Measurements from ENCODE around the gene SPDYE6. TPM values are rescaled to one million over a fixed set of nuclear protein-coding genes. Genes with fewer than 3 reads are reported as not detected.

SPDYE6 gene
- total RNA-seq, 1 experiment from 2014 or later = not detected

GRCh38 chr7:102320181-102320580, 36.1 kb downstream of the SPDYE6 start:
- intact Hi-C loops (cut with micrococcal nuclease) = no loop called here
- TF ChIP-seq REST (IDR thresholded peaks at IDR 0.05; ENCODE audit: low read depth) (no peak), SRF (IDR thresholded peaks at IDR 0.05; ENCODE audit: low read depth) (no peak), MAX (IDR thresholded peaks at IDR 0.05) (no peak), ELF1 (IDR thresholded peaks at IDR 0.05; ENCODE audit: borderline replicate concordance, low read depth) (no peak), ZFX (IDR thresholded peaks at IDR 0.05) (no peak)
- Histone ChIP-seq H3K79me2 (ENCODE audit: insufficient read depth, low read length) (no peaks in the 10 kb centered on the region), H3K36me3 (ENCODE audit: control insufficient read depth in 1 of 2, insufficient read depth in 2 of 2, low read length in 2 of 2) (no peaks in the 10 kb centered on the region; a peak in 1 of 4 replicates), H3K27ac (ENCODE audit: low read depth, low read length) (no peak overlapping the region), H3K4me3 (replicated peaks in 1 of 2; ENCODE audit: low read depth in 1 of 2, low read length in 2 of 2) (no peak overlapping the region), H3K9me3 (ENCODE audit: control insufficient read depth in 1 of 2, insufficient read depth in 1 of 2, low read depth in 1 of 2, low read length in 2 of 2) (no peaks in the 10 kb centered on the region), H3K4me1 (ENCODE audit: control insufficient read depth in 1 of 2, insufficient read depth in 2 of 2, low read length in 2 of 2) (peaks cover 9 to 10% of the 10 kb centered on the region in 2 experiments), H3K27me3 (ENCODE audit: insufficient read depth, low read length) (no peaks in the 10 kb centered on the region), H3K4me2 (ENCODE audit: low read length) (no peak overlapping the region), H4K20me1 (ENCODE audit: insufficient read depth) (no peaks in the 10 kb centered on the region), H2AFZ (ENCODE audit: low read depth, low read length, poor library complexity, severe bottlenecking) (no peak overlapping the region), H3K9ac (ENCODE audit: low read length) (no peak overlapping the region), H3K9me2 (ENCODE audit: insufficient read depth) (no peaks in the 10 kb centered on the region)
- ChIA-PET CTCF (no interaction called here), POLR2A (no interaction called here), RAD21 (ENCODE audit: low non-redundant PET in 1 of 2, low total read pairs in 2 of 2, uncharacterized antibody in 2 of 2, unreplicated experiment in 2 of 2) (no interaction called here)
- ATAC-seq (no peak), DNase-seq (ENCODE audit: low read depth, low spot score) (no peak)
- BruUV-seq (replicated peaks) = no TSS peak

GRCh38 chr7:102319671-102320070, 36.6 kb downstream of the SPDYE6 start:
- intact Hi-C loops (cut with micrococcal nuclease) = no loop called here
- H3K4me1 ChIP-seq (ENCODE audit: control insufficient read depth in 1 of 2, insufficient read depth in 2 of 2, low read length in 2 of 2) = peaks cover 9 to 10% of the 10 kb centered on the region in 2 experiments
- DNase-seq (ENCODE audit: low read depth, low spot score) (no peak), ATAC-seq (no peak)
- H3K27ac ChIP-seq (ENCODE audit: low read depth, low read length) = no peak overlapping the region
- H3K9me3 ChIP-seq (ENCODE audit: control insufficient read depth in 1 of 2, insufficient read depth in 1 of 2, low read depth in 1 of 2, low read length in 2 of 2) = no peaks in the 10 kb centered on the region
- CTCF ChIA-PET = no interaction called here
- no peak overlapping the region for H3K4me2 ChIP-seq (ENCODE audit: low read length)
- H3K79me2 ChIP-seq (ENCODE audit: insufficient read depth, low read length) = no peaks in the 10 kb centered on the region
- H3K27me3 ChIP-seq (ENCODE audit: insufficient read depth, low read length) = no peaks in the 10 kb centered on the region
- RAD21 ChIA-PET (ENCODE audit: low non-redundant PET in 1 of 2, low total read pairs in 2 of 2, uncharacterized antibody in 2 of 2, unreplicated experiment in 2 of 2) = no interaction called here
- no peak overlapping the region for H3K9ac ChIP-seq (ENCODE audit: low read length)
- no peaks in the 10 kb centered on the region for H3K9me2 ChIP-seq (ENCODE audit: insufficient read depth)
- no peaks in the 10 kb centered on the region for H4K20me1 ChIP-seq (ENCODE audit: insufficient read depth)
- no peak for TF ChIP-seq JUND (IDR thresholded peaks at IDR 0.05)
- no peak for TF ChIP-seq MAX (IDR thresholded peaks at IDR 0.05)
- TF ChIP-seq FOSL1 (IDR thresholded peaks at IDR 0.05; ENCODE audit: low read depth) = no peak
- TF ChIP-seq EGR1 (IDR thresholded peaks at IDR 0.05; ENCODE audit: low read depth) = no peak
- H2AFZ ChIP-seq (ENCODE audit: low read depth, low read length, poor library complexity, severe bottlenecking) = no peak overlapping the region
- no peak overlapping the region for H3K4me3 ChIP-seq (replicated peaks in 1 of 2; ENCODE audit: low read depth in 1 of 2, low read length in 2 of 2)
- POLR2A ChIA-PET = no interaction called here
- H3K36me3 ChIP-seq (ENCODE audit: control insufficient read depth in 1 of 2, insufficient read depth in 2 of 2, low read length in 2 of 2) = no peaks in the 10 kb centered on the region; a peak in 1 of 4 replicates
- no TSS peak for BruUV-seq (replicated peaks)
